Keratinocyte (primary cell): ENCODE data around the gene TTC3. TPM values are rescaled to one million over a fixed set of nuclear protein-coding genes. Genes with fewer than 3 reads are reported as not detected.
A peak's percentile ranks its signal among the peaks of the same experiment; 100 is the strongest.

Experiments
- DNase-seq: peaks from one replicate; pipeline ENCODE4 v3.0.0-alpha.2; 2011; ENCODE audit warnings: low read depth, missing footprints, low spot score
- FAIRE-seq: peaks from 2 replicates; lab custom pipeline; 2011; peaks lifted over from hg19 to GRCh38; lab: Jason Lieb, UNC
- H2AFZ ChIP-seq: 2 replicates; pipeline ENCODE4 v1.6.0; 2012; ENCODE audit warnings: low read length, control low read depth, inconsistent platforms; ENCODE audit not compliant: control insufficient read depth
- H3K27ac ChIP-seq: 2 replicates; pipeline ENCODE4 v1.5.1; 2011; ENCODE audit warnings: low read length; ENCODE audit not compliant: control insufficient read depth, insufficient read depth
- H3K27me3 ChIP-seq: 3 replicates; pipeline ENCODE4 v1.6.0; 2011; ENCODE audit warnings: low read length; ENCODE audit not compliant: control insufficient read depth, insufficient read depth; ENCODE audit errors: extremely low read depth
- H3K36me3 ChIP-seq, 2 experiments: 2 replicates in 1 of 2; 3 replicates in 1 of 2; pipeline ENCODE4 v1.5.1; 2011; ENCODE audit warnings: low read length in 2 of 2, mild to moderate bottlenecking in 1 of 2; ENCODE audit not compliant: control insufficient read depth in 2 of 2, insufficient read depth in 2 of 2; ENCODE audit errors: extremely low read depth in 1 of 2
- H3K4me1 ChIP-seq: 3 replicates; pipeline ENCODE4 v1.5.1; 2011; ENCODE audit warnings: low read length; ENCODE audit not compliant: control insufficient read depth, insufficient read depth; ENCODE audit errors: extremely low read depth
- H3K4me2 ChIP-seq: 3 replicates; pipeline ENCODE4 v1.6.0; 2011; ENCODE audit warnings: low read depth, low read length; ENCODE audit not compliant: control insufficient read depth, insufficient read depth; ENCODE audit errors: extremely low read depth
- H3K4me3 ChIP-seq, 3 experiments: fragments of 200-600 bp in 1 of 3; sonication (generic) in 1 of 3; 2 replicates in 2 of 3; 3 replicates in 1 of 3; pipeline ENCODE4 v1.5.1; 2011 to 2016; ENCODE audit warnings: low read length in 3 of 3, mild to moderate bottlenecking in 3 of 3, control low read depth in 2 of 3, inconsistent platforms in 1 of 3, low read depth in 1 of 3, mixed read lengths in 1 of 3, mixed run types in 1 of 3, moderate library complexity in 1 of 3; ENCODE audit not compliant: control insufficient read depth in 2 of 3, insufficient read depth in 2 of 3; ENCODE audit errors: extremely low read depth in 1 of 3
- H3K79me2 ChIP-seq: 2 replicates; pipeline ENCODE4 v1.6.0; 2012; ENCODE audit warnings: low read length; ENCODE audit not compliant: control insufficient read depth, insufficient read depth
- H3K9ac ChIP-seq: 3 replicates; pipeline ENCODE4 v1.6.0; 2011; ENCODE audit warnings: low read length; ENCODE audit not compliant: control insufficient read depth, insufficient read depth; ENCODE audit errors: extremely low read depth
- H3K9me1 ChIP-seq: 3 replicates; pipeline ENCODE4 v1.6.0; 2011; ENCODE audit warnings: low read length; ENCODE audit not compliant: control insufficient read depth, insufficient read depth; ENCODE audit errors: extremely low read depth
- H3K9me3 ChIP-seq: 2 replicates; pipeline ENCODE4 v1.5.1; 2012; ENCODE audit warnings: low read depth, low read length; ENCODE audit not compliant: control insufficient read depth
- H4K20me1 ChIP-seq: 3 replicates; pipeline ENCODE4 v1.6.0; 2011; ENCODE audit warnings: low read length; ENCODE audit not compliant: control insufficient read depth, insufficient read depth; ENCODE audit errors: extremely low read depth
- CTCF ChIP-seq, 3 experiments: IDR thresholded peaks in 1 of 3; conservative IDR thresholded peaks in 1 of 3; optimal IDR thresholded peaks in 1 of 3; 2 replicates in 2 of 3; 3 replicates in 1 of 3; pipeline versions ENCODE3 to v1.5.1; 2011; ENCODE audit warnings: low read length in 3 of 3, mild to moderate bottlenecking in 3 of 3, moderate library complexity in 2 of 3, control low read depth in 1 of 3, inconsistent platforms in 1 of 3; ENCODE audit not compliant: insufficient read depth in 2 of 3; ENCODE audit errors: extremely low read depth in 1 of 3
- EZH2 ChIP-seq: IDR thresholded peaks from one replicate; pipeline ENCODE4 v1.6.1; 2012; ENCODE audit warnings: inconsistent platforms, mild to moderate bottlenecking, low read length, moderate library complexity
- dilution Hi-C: fragments of 300-500 bp; cut with MboI; formaldehyde crosslinking; loops from one replicate; pipeline ENCODE4 v1.7.0; 2020; ENCODE audit warnings: low sequenced_read_pairs; ENCODE audit not compliant: extremely low pct_ligation_motif_present
- polyA plus RNA-seq, 5 experiments: library from polyadenylated mRNA; depleted of rRNA in 3 of 5; stranded (reverse) in 3 of 5; stranded (forward) in 1 of 5; unstranded in 1 of 5; fragments of >200 nt; gene quantifications; 1 replicate in 1 of 5; 2 replicates in 3 of 5; 3 replicates in 1 of 5; pipeline versions ENCODE4 v1.2.1 to v1.2.3, GENCODE V29; 2011 to 2012; ENCODE audit warnings: missing spikeins in 2 of 5, low read depth in 1 of 5, low replicate concordance in 1 of 5

TTC3 gene
- polyA plus RNA-seq, 1 donor (not counting 4 experiments of a cell fraction or from before 2014, with no cell fraction given) = 38.5 TPM

GRCh38 chr21:37065561-37066177, 7.4 kb upstream of the TTC3 start:
- FAIRE-seq (no peak), DNase-seq (no peak)
- Histone ChIP-seq H3K4me2 (no peak overlapping the region), H2AFZ (no peak overlapping the region), H3K9ac (no peak overlapping the region), H3K27ac (no peak overlapping the region), H3K9me3 (no peaks in the 10 kb centered on the region), H3K4me3 (no peak overlapping the region), H3K9me1 (no peaks in the 10 kb centered on the region), H3K79me2 (no peaks in the 10 kb centered on the region), H3K36me3 (peaks cover 0 to 2% of the 10 kb centered on the region in 2 experiments), H4K20me1 (no peaks in the 10 kb centered on the region), H3K4me1 (peaks cover 2% of the 10 kb centered on the region), H3K27me3 (no peaks in the 10 kb centered on the region)
- dilution Hi-C loops = no loop called here
- TF ChIP-seq EZH2 (no peak), CTCF (optimal IDR thresholded peaks at IDR 0.05 in 1 of 3, IDR thresholded peaks at IDR 0.05 in 1 of 3, conservative IDR thresholded peaks at IDR 0.05 in 1 of 3; ENCODE audit: extremely low read depth in 1 of 3, insufficient read depth in 2 of 3, low read length in 3 of 3) (no peak)

GRCh38 chr21:37071561-37072273, 1.3 kb upstream of the TTC3 start:
- dilution Hi-C loops = no loop called here
- peaks cover 33% of the 10 kb centered on the region for H3K79me2 ChIP-seq

More at GRCh38 chr21:37071561-37072273, 1.3 kb upstream of the TTC3 start:
- Histone ChIP-seq H3K4me1 (peaks cover 17% of the 10 kb centered on the region), H3K4me3 (peak overlapping the region; percentile 69 to 99 (median 92)), H4K20me1 (no peaks in the 10 kb centered on the region), H3K27me3 (no peaks in the 10 kb centered on the region), H2AFZ (peak overlapping the region; percentile 83), H3K27ac (peak overlapping the region; percentile 89), H3K9ac (peak overlapping the region; percentile 92), H3K4me2 (peak overlapping the region; percentile 99), H3K9me3 (no peaks in the 10 kb centered on the region), H3K9me1 (no peaks in the 10 kb centered on the region), H3K36me3 (no peaks in the 10 kb centered on the region)
- no peak for TF ChIP-seq EZH2
- TF ChIP-seq CTCF (optimal IDR thresholded peaks at IDR 0.05 in 1 of 3, IDR thresholded peaks at IDR 0.05 in 1 of 3, conservative IDR thresholded peaks at IDR 0.05 in 1 of 3; ENCODE audit: extremely low read depth in 1 of 3, insufficient read depth in 2 of 3, low read length in 3 of 3) = no peak
- FAIRE-seq (no peak), DNase-seq (peak; percentile 42)
